HG02943 (cell line): Measurements from ENCODE around the gene GAB1.
"Not testable (repeated sequence)": the region's sequence is repeated elsewhere in the genome, so short reads cannot be mapped to it uniquely, and the experiment has no call there.

Experiments
- ATAC-seq: cut with Tn5 transposase; IDR thresholded peaks from one replicate; pipeline ENCODE4 v1.9.1; 2021; ENCODE audit warnings: mild to moderate bottlenecking, low read depth, moderate library complexity; ENCODE audit not compliant: unreplicated experiment

Gene GAB1

GRCh38 chr4:143337600-143338287, 1.1 kb downstream of the GAB1 start:
- no peak for ATAC-seq

- ATAC-seq: no peak
Observed at GRCh38 chr4:143338313-143338712, 1.6 kb downstream of the GAB1 start.

- no peak for ATAC-seq
Observed at GRCh38 chr4:143339497-143339896, 2.8 kb downstream of the GAB1 start.

- no peak for ATAC-seq
Observed at GRCh38 chr4:143341186-143341755, 4.6 kb downstream of the GAB1 start.

GRCh38 chr4:143343276-143343831, 6.7 kb downstream of the GAB1 start:
- no peak for ATAC-seq

- ATAC-seq: no peak
Observed at GRCh38 chr4:143344041-143344440, 7.4 kb downstream of the GAB1 start.

- ATAC-seq: no peak
Observed at GRCh38 chr4:143344774-143345173, 8.1 kb downstream of the GAB1 start.

- ATAC-seq: no peak
Observed at GRCh38 chr4:143345356-143345755, 8.7 kb downstream of the GAB1 start.

- no peak for ATAC-seq
Observed at GRCh38 chr4:143346206-143346605, 9.5 kb downstream of the GAB1 start.

GRCh38 chr4:143347484-143348111, 10.9 kb downstream of the GAB1 start:
- ATAC-seq: no peak

GRCh38 chr4:143348233-143349077, 11.8 kb downstream of the GAB1 start:
- ATAC-seq: no peak

- not testable (repeated sequence) for ATAC-seq
Observed at GRCh38 chr4:143349858-143350527, 13.3 kb downstream of the GAB1 start.

- ATAC-seq: no peak
Observed at GRCh38 chr4:143351149-143351691, 14.5 kb downstream of the GAB1 start.

- no peak for ATAC-seq
Observed at GRCh38 chr4:143351774-143352451, 15.2 kb downstream of the GAB1 start.

GRCh38 chr4:143352720-143353119, 16.0 kb downstream of the GAB1 start:
- ATAC-seq: no peak

- no peak for ATAC-seq
Observed at GRCh38 chr4:143353797-143354196, 17.1 kb downstream of the GAB1 start.

GRCh38 chr4:143354990-143355389, 18.3 kb downstream of the GAB1 start:
- ATAC-seq: no peak

- no peak for ATAC-seq
Observed at GRCh38 chr4:143355540-143356217, 19.0 kb downstream of the GAB1 start.

- no peak for ATAC-seq
Observed at GRCh38 chr4:143356493-143356892, 19.8 kb downstream of the GAB1 start.
